Spleen (tissue), 11 donors: ENCODE results near the gene RNF13. TPM values are rescaled to one million over a fixed set of nuclear protein-coding genes. Genes with fewer than 3 reads are reported as not detected.
A peak's percentile ranks its signal among the peaks of the same experiment; 100 is the strongest.

Source experiments
- DNase-seq: peaks from one replicate; pipeline ENCODE4 v3.0.0-alpha.2; 2020
- H3K27ac ChIP-seq, 8 donors: fragments of 200-600 bp; sonication (generic) in 7 of 8; 1 replicate in 4 of 8; 2 replicates in 4 of 8; pipeline versions ENCODE4 v1.5.0 to v1.8.0; 2016 to 2021; ENCODE audit warnings: inconsistent platforms in 4 of 8, mild to moderate bottlenecking in 4 of 8, moderate library complexity in 1 of 8
- H3K27me3 ChIP-seq, 7 donors: fragments of 200-600 bp; sonication (generic) in 6 of 7; replicated peaks in 1 of 7; 1 replicate in 4 of 7; 2 replicates in 3 of 7; pipeline versions ENCODE4 v1.5.0 to v1.8.0; 2016 to 2021; ENCODE audit warnings: inconsistent platforms in 3 of 7, mild to moderate bottlenecking in 1 of 7
- H3K36me3 ChIP-seq, 6 donors: fragments of 200-600 bp; sonication (generic) in 5 of 6; 1 replicate in 4 of 6; 2 replicates in 2 of 6; pipeline versions ENCODE4 v1.5.0 to v1.8.0; 2016 to 2021; ENCODE audit warnings: inconsistent platforms in 2 of 6
- H3K4me1 ChIP-seq, 6 donors: fragments of 200-600 bp; sonication (generic) in 5 of 6; 1 replicate in 3 of 6; 2 replicates in 3 of 6; pipeline versions ENCODE4 v1.5.0 to v1.8.0; 2016 to 2021; ENCODE audit warnings: inconsistent platforms in 3 of 6
- H3K4me3 ChIP-seq, 8 donors: fragments of 200-600 bp; sonication (generic) in 7 of 8; 1 replicate in 4 of 8; 2 replicates in 4 of 8; pipeline versions ENCODE4 v1.5.0 to v1.8.0; 2016 to 2021; ENCODE audit warnings: inconsistent platforms in 4 of 8, mild to moderate bottlenecking in 4 of 8, moderate library complexity in 2 of 8
- H3K9me3 ChIP-seq, 8 donors: fragments of 200-600 bp; sonication (generic) in 7 of 8; 1 replicate in 4 of 8; 2 replicates in 4 of 8; pipeline versions ENCODE4 v1.5.0 to v1.8.0; 2016 to 2021; ENCODE audit warnings: inconsistent platforms in 4 of 8
- POLR2A ChIP-seq, 3 donors: fragments of 450-650 bp; IDR thresholded peaks; one replicate each; pipeline ENCODE4 v1.5.1; 2017; ENCODE audit warnings: antibody characterized with exemption in 3 of 3, mild to moderate bottlenecking in 1 of 3
- POLR2AphosphoS5 ChIP-seq, 3 donors: sonication (generic); formaldehyde crosslinking; IDR thresholded peaks; one replicate each; pipeline ENCODE4 v1.5.1; 2017; ENCODE audit warnings: antibody characterized with exemption in 3 of 3
- WGBS, 5 donors: extraction: QIAGEN DNeasy Blood & Tissue Kit in 3 of 5; methylation state at CpG; one replicate each; pipeline versions ENCODE4 v1.1.5 to v1.1.7; 2013 to 2018; 5-methylcytosine and 5-hydroxymethylcytosine counted together
- intact Hi-C: fragments of 100-400 bp; cut with DNase I; formaldehyde crosslinking; loops from one replicate; pipeline ENCODE4 v1.15.0; 2023; ENCODE audit warnings: low total_unique reads
- polyA plus RNA-seq, 3 donors: library from polyadenylated mRNA; stranded (reverse); fragments of 200-250 nt; gene quantifications; one replicate each; pipeline ENCODE4 v1.2.1, GENCODE V29; 2013
- total RNA-seq, 7 donors: library from RNA; depleted of rRNA in 3 of 7; stranded (reverse); fragments of >200 nt in 3 of 7; fragmentation: NEBNext Ultra II Directional in 4 of 7; extraction: Animal tissue kit (Norgen Biotek cat#: 25700) in 4 of 7; gene quantifications; one replicate each; pipeline versions ENCODE4 v1.1.0 to v1.2.1, GENCODE V29; 2016 to 2021
- TF ChIP-seq, protein P1 (sequence below), 11 experiments: fragments of 200-600 bp in 7 of 11; fragments of 450-650 bp in 4 of 11; sonication (generic) in 4 of 11; IDR thresholded peaks in 8 of 11; conservative IDR thresholded peaks in 3 of 11; 1 replicate in 7 of 11; 2 replicates in 4 of 11; pipeline versions ENCODE4 v1.4.0 to v1.8.0; 2016 to 2021; ENCODE audit warnings: antibody characterized with exemption in 11 of 11, inconsistent platforms in 4 of 11, mild to moderate bottlenecking in 1 of 11
- donor health status: healthy with polysubstance abuse.
- donor health status: DM: no; HTN: no; CAD: no; lungs with moderate emphysema.
- donor health status: DM: no; HTN: no; CAD: no.
- donor health status: Bipolar disorder and iron deficiency.
- donor health status: healthy.
- donor health status: DM: no; HTN: no; CAD: no.
- donor health status: DM: yes; HTN: yes; CAD: no.

RNF13 gene
- total and polyA plus RNA-seq, 10 donors: 30.7 to 137 (median 111) TPM

DNA sequence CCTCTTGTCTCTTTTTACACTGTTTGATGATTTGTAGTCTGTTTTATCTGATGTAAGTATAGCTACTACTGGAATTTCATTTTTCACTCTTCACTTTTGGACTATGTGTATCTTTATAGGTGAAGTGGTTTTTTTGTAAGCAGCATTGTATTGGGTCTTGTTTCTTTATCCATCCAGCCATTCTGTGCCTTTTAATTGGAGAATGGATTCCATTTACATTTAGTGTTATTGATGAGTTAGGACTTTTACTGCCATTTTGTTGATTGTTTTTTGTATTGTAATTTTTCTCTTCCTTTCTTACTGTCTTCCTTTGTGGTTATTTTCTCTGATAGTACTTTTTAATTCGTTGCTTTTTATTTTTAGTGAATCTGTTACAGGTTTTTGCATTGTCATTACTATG lies 54.5 kb downstream of the RNF13 start:
- Histone ChIP-seq H3K36me3 (peaks cover 0 to 54% (median 8%) of the 10 kb centered on the region in 6 donors), H3K27me3 (no peaks in the 10 kb centered on the region), H3K4me3 (no peak overlapping the region), H3K4me1 (no peaks in the 10 kb centered on the region), H3K27ac (no peak overlapping the region), H3K9me3 (peaks cover 0 to 42% (median 27%) of the 10 kb centered on the region in 8 donors)
- TF ChIP-seq POLR2A (IDR thresholded peaks at IDR 0.05) (no peak), POLR2AphosphoS5 (IDR thresholded peaks at IDR 0.05) (no peak)
- WGBS, 5 donors: 90 to 100% (median 91%) methylated on average over 1 of the region's 1 CpG
- no peak for DNase-seq
- intact Hi-C loops: no loop called here

DNA sequence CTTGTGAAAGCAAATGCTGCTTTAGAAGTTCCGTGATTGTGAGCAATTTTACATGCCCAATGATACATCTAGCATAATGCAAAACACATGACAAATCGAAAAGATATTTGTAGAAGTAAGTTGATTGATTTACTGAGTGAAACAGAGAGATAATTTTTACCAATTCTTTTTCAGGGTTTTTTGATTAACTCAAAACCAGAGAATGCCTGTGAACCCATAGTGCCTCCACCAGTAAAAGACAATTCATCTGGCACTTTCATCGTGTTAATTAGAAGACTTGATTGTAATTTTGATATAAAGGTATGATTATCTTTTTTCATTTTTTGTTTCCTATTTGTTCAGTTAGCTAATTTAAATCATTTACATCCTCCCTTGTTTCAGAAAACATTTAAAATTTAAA lies 58.8 kb downstream of the RNF13 start:
- H3K9me3 ChIP-seq: peaks cover 0 to 28% (median 23%) of the 10 kb centered on the region in 8 donors
- peaks cover 0 to 66% (median 18%) of the 10 kb centered on the region in 6 donors for H3K36me3 ChIP-seq
- H3K27me3 ChIP-seq: no peaks in the 10 kb centered on the region
- intact Hi-C loops: no loop called here
- TF ChIP-seq, protein P1, sequence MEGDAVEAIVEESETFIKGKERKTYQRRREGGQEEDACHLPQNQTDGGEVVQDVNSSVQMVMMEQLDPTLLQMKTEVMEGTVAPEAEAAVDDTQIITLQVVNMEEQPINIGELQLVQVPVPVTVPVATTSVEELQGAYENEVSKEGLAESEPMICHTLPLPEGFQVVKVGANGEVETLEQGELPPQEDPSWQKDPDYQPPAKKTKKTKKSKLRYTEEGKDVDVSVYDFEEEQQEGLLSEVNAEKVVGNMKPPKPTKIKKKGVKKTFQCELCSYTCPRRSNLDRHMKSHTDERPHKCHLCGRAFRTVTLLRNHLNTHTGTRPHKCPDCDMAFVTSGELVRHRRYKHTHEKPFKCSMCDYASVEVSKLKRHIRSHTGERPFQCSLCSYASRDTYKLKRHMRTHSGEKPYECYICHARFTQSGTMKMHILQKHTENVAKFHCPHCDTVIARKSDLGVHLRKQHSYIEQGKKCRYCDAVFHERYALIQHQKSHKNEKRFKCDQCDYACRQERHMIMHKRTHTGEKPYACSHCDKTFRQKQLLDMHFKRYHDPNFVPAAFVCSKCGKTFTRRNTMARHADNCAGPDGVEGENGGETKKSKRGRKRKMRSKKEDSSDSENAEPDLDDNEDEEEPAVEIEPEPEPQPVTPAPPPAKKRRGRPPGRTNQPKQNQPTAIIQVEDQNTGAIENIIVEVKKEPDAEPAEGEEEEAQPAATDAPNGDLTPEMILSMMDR (IDR thresholded peaks at IDR 0.05 in 8 of 11, conservative IDR thresholded peaks at IDR 0.05 in 3 of 11): no peak
- no peak for TF ChIP-seq POLR2A (IDR thresholded peaks at IDR 0.05)
- TF ChIP-seq POLR2AphosphoS5 (IDR thresholded peaks at IDR 0.05): no peak
- no peak overlapping the region for H3K27ac ChIP-seq
- 88 to 95% (median 91%) methylated on average over 3 of the region's 3 CpGs for WGBS, 5 donors
- DNase-seq: no peak
- H3K4me1 ChIP-seq: no peaks in the 10 kb centered on the region
- no peak overlapping the region for H3K4me3 ChIP-seq

DNA sequence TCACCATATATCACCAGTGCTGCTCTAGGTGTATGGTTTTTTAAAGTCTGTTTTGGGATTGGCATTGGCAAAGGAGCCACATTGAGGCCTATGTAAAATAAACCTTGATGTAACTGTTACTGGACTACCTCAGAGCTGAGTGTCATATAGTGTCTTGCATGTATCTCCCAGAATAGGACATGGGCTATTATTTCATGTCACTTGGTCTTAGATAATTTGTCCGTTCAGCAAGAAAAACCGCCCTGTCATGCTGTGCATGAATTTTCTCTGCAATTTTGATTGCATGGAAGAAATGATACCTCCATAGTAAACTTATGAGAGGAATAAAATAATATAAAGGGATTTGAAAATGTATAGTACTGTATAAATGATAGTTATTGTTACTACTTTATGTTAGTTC lies 59.6 kb downstream of the RNF13 start:
- Histone ChIP-seq H3K4me3 (no peak overlapping the region), H3K36me3 (peaks cover 0 to 67% (median 17%) of the 10 kb centered on the region in 6 donors), H3K27ac (no peak overlapping the region), H3K27me3 (no peaks in the 10 kb centered on the region), H3K4me1 (no peaks in the 10 kb centered on the region), H3K9me3 (peaks cover 0 to 21% (median 16%) of the 10 kb centered on the region in 8 donors)
- no peak for TF ChIP-seq POLR2AphosphoS5 (IDR thresholded peaks at IDR 0.05)
- TF ChIP-seq POLR2A (IDR thresholded peaks at IDR 0.05): no peak
- TF ChIP-seq, protein P1 (IDR thresholded peaks at IDR 0.05 in 8 of 11, conservative IDR thresholded peaks at IDR 0.05 in 3 of 11): no peak
- intact Hi-C loops: no loop called here
- 80 to 99% (median 95%) methylated on average over 2 of the region's 2 CpGs for WGBS, 5 donors
- no peak for DNase-seq

DNA sequence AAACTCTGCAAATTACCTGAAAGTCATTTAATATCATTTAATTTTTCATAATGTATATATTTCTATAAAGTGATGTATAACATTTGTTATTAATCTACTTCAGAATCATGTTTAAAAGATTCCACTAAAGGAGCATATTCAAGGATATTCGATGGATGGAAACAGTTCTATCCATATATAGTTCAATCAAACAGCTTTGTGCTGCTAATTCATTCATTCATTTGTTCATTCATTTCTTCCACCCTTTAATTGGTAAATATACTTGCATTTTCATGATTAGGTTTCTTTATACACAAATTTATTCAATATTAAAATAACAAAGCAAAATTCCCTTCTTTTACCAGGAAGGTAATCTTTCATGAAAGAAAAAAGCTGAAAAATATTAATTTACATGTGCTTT lies 64.7 kb downstream of the RNF13 start:
- Histone ChIP-seq H3K27me3 (no peaks in the 10 kb centered on the region), H3K36me3 (peaks cover 0 to 40% (median 12%) of the 10 kb centered on the region in 6 donors), H3K9me3 (no peaks in the 10 kb centered on the region), H3K4me1 (peaks cover 0 to 31% (median 11%) of the 10 kb centered on the region in 6 donors), H3K27ac (no peak overlapping the region), H3K4me3 (no peak overlapping the region)
- TF ChIP-seq, protein P1 (IDR thresholded peaks at IDR 0.05 in 8 of 11, conservative IDR thresholded peaks at IDR 0.05 in 3 of 11): no peak
- TF ChIP-seq POLR2A (IDR thresholded peaks at IDR 0.05) (no peak), POLR2AphosphoS5 (IDR thresholded peaks at IDR 0.05) (no peak)
- WGBS, 5 donors: 93 to 96% (median 95%) methylated on average over 1 of the region's 1 CpG
- intact Hi-C loops: no loop called here
- no peak for DNase-seq

DNA sequence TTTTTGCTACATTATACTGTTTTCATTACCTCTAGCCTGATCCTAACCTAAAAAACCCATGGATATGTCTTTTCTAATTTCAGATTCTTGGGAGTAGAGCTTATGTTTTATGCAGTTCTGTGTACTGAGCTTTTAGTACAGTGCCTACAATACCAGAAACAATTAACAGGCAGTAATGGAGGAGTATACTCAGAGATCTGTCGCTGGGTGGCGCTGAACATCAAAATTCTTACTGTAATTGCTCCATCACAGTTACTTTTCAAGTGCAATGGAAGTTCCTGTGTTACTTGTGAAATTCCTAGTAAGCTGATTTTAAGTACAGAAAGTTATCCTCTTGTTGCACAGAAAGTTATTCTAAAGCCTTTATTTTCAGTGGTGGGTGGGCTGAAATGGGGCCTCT lies 66.9 kb downstream of the RNF13 start:
- no peak for DNase-seq
- intact Hi-C loops: no loop called here
- Histone ChIP-seq H3K4me1 (peaks cover 0 to 31% (median 11%) of the 10 kb centered on the region in 6 donors), H3K9me3 (peaks cover 0 to 10% (median 7%) of the 10 kb centered on the region in 8 donors), H3K27ac (no peak overlapping the region), H3K27me3 (no peaks in the 10 kb centered on the region), H3K4me3 (no peak overlapping the region), H3K36me3 (peaks cover 0 to 28% (median under 1%) of the 10 kb centered on the region in 6 donors)
- 12 to 25% (median 23%) methylated on average over 2 of the region's 2 CpGs for WGBS, 5 donors
- TF ChIP-seq, protein P1 (IDR thresholded peaks at IDR 0.05 in 8 of 11, conservative IDR thresholded peaks at IDR 0.05 in 3 of 11): peak in 6 of 11 experiments; percentile 23 to 57 (median 38)
- TF ChIP-seq POLR2AphosphoS5 (IDR thresholded peaks at IDR 0.05): no peak
